Head of caudate nucleus (tissue), 42 donors: ENCODE results near the gene OXCT2.
"Not testable (repeated sequence)": the region's sequence is repeated elsewhere in the genome, so short reads cannot be mapped to it uniquely, and the experiment has no call there.

Experiments
- DNase-seq, 42 donors: peaks; one replicate each; pipeline versions ENCODE4 v3.0.0 to v3.0.0-alpha.2; 2020 to 2021; ENCODE audit warnings: mixed read lengths in 7 of 42
- intact Hi-C: fragments of 100-400 bp; cut with DNase I; formaldehyde crosslinking; loops from one replicate; pipeline ENCODE4 v1.15.0; 2022

OXCT2 gene

GRCh38 chr1:39770100-39771021 is 787 bp downstream of the OXCT2 start:
- intact Hi-C loops, DNase-seq: not testable (repeated sequence)

- not testable (repeated sequence) for DNase-seq
Observed at GRCh38 chr1:39769502-39769901, 1.6 kb downstream of the OXCT2 start.

GRCh38 chr1:39766466-39766865 is 4.7 kb downstream of the OXCT2 start:
- intact Hi-C loops, DNase-seq: not testable (repeated sequence)

More at GRCh38 chr1:39769502-39769901, 1.6 kb downstream of the OXCT2 start:
- intact Hi-C loops, result not testable (repeated sequence)

GRCh38 chr1:39764512-39764911 is 6.6 kb downstream of the OXCT2 start:
- intact Hi-C loops, DNase-seq: not testable (repeated sequence)

GRCh38 chr1:39763619-39764374 is 7.4 kb downstream of the OXCT2 start:
- intact Hi-C loops, DNase-seq: not testable (repeated sequence)

- DNase-seq, result no peak
- intact Hi-C loops, result no loop called here
Observed at GRCh38 chr1:39762550-39763540, 8.3 kb downstream of the OXCT2 start.

- intact Hi-C loops, result no loop called here
- DNase-seq, result no peak
Observed at GRCh38 chr1:39761557-39762260, 9.4 kb downstream of the OXCT2 start.

- no peak for DNase-seq
- intact Hi-C loops, result no loop called here
Observed at GRCh38 chr1:39761016-39761415, 10.1 kb downstream of the OXCT2 start.

- DNase-seq, result no peak
- intact Hi-C loops, result no loop called here
Observed at GRCh38 chr1:39760074-39761008, 10.8 kb downstream of the OXCT2 start.

GRCh38 chr1:39759436-39759726 is 11.8 kb downstream of the OXCT2 start:
- intact Hi-C loops, result no loop called here

GRCh38 chr1:39758556-39759435 is 12.4 kb downstream of the OXCT2 start:
- no peak for DNase-seq
- intact Hi-C loops, result no loop called here

More at GRCh38 chr1:39759436-39759726, 11.8 kb downstream of the OXCT2 start:
- no peak for DNase-seq

- DNase-seq, result no peak
- intact Hi-C loops, result no loop called here
Observed at GRCh38 chr1:39757501-39757900, 13.6 kb downstream of the OXCT2 start.

GRCh38 chr1:39755965-39756659 is 15.0 kb downstream of the OXCT2 start:
- intact Hi-C loops, result no loop called here
- DNase-seq, result no peak

GRCh38 chr1:39754906-39755504 is 16.1 kb downstream of the OXCT2 start:
- intact Hi-C loops, result no loop called here

GRCh38 chr1:39754026-39754570 is 17.1 kb downstream of the OXCT2 start:
- DNase-seq, result no peak
- intact Hi-C loops, result no loop called here

More at GRCh38 chr1:39754906-39755504, 16.1 kb downstream of the OXCT2 start:
- no peak for DNase-seq
